Esophagus muscularis mucosa (tissue), 4 donors: Measurements from ENCODE around the gene OR13C8. TPM values are rescaled to one million over a fixed set of nuclear protein-coding genes. Genes with fewer than 3 reads are reported as not detected.

Experiments used
- DNase-seq: peaks from one replicate; pipeline ENCODE4 v3.0.0-alpha.2; 2017; ENCODE audit errors: extremely low spot score
- H3K27ac ChIP-seq, 4 donors: fragments of 200-600 bp; sonication (generic); replicated peaks in 1 of 4; 1 replicate in 3 of 4; 2 replicates in 1 of 4; pipeline ENCODE4 v1.5.1; 2016 to 2019; ENCODE audit warnings: mild to moderate bottlenecking in 1 of 4
- H3K27me3 ChIP-seq, 4 donors: fragments of 200-600 bp; sonication (generic); one replicate each; pipeline versions ENCODE4 v1.5.1 to v1.6.0; 2016 to 2019
- H3K36me3 ChIP-seq, 4 donors: fragments of 200-600 bp; sonication (generic); one replicate each; pipeline ENCODE4 v1.5.1; 2016 to 2019
- H3K4me1 ChIP-seq, 4 donors: fragments of 200-600 bp; sonication (generic); one replicate each; pipeline ENCODE4 v1.5.1; 2016 to 2019
- H3K4me3 ChIP-seq, 4 donors: fragments of 200-600 bp; sonication (generic); 1 replicate in 2 of 4; 2 replicates in 2 of 4; pipeline ENCODE4 v1.5.1; 2016 to 2019; ENCODE audit warnings: mild to moderate bottlenecking in 4 of 4, moderate library complexity in 1 of 4
- H3K9me3 ChIP-seq, 4 donors: fragments of 200-600 bp; sonication (generic); 1 replicate in 3 of 4; 2 replicates in 1 of 4; pipeline ENCODE4 v1.5.1; 2016 to 2019
- CTCF ChIP-seq, 3 experiments: fragments of 200-600 bp in 2 of 3; fragments of 450-650 bp in 1 of 3; sonication (generic) in 2 of 3; IDR thresholded peaks; one replicate each; pipeline ENCODE4 v1.5.1; 2017 to 2019; ENCODE audit warnings: antibody characterized with exemption in 3 of 3, mild to moderate bottlenecking in 2 of 3, moderate library complexity in 1 of 3
- EP300 ChIP-seq: sonication (generic); formaldehyde crosslinking; IDR thresholded peaks from one replicate; pipeline ENCODE4 v1.6.1; 2017; ENCODE audit warnings: antibody characterized with exemption
- POLR2A ChIP-seq: fragments of 450-650 bp; IDR thresholded peaks from one replicate; pipeline ENCODE4 v1.6.1; 2017; ENCODE audit warnings: antibody characterized with exemption, moderate library complexity, mild to moderate bottlenecking, low read depth
- POLR2AphosphoS5 ChIP-seq, 2 donors: sonication (generic); formaldehyde crosslinking; IDR thresholded peaks; one replicate each; pipeline ENCODE4 v1.6.1; 2017; ENCODE audit warnings: antibody characterized with exemption in 2 of 2
- WGBS: methylation state at CpG from one replicate; pipeline ENCODE4 v1.1.5; 2018; 5-methylcytosine and 5-hydroxymethylcytosine counted together
- intact Hi-C: fragments of 100-400 bp; cut with DNase I; formaldehyde crosslinking; loops from one replicate; pipeline ENCODE4 v1.15.1; 2023
- total RNA-seq, 4 donors: library from RNA; depleted of rRNA; stranded (reverse); fragments of >200 nt; gene quantifications; one replicate each; pipeline versions ENCODE4 v1.1.0 to v1.2.1, GENCODE V29; 2016

Gene OR13C8
- total RNA-seq, 4 donors from 2014 or later, result not detected

GRCh38 chr9:104572612-104573011 is 3.6 kb downstream of the OR13C8 start:
- intact Hi-C loops, result no loop called here
- Histone ChIP-seq H3K4me1 (no peaks in the 10 kb centered on the region), H3K4me3 (no peak overlapping the region), H3K36me3 (no peaks in the 10 kb centered on the region), H3K27ac (no peak overlapping the region), H3K9me3 (peaks cover 0 to 15% (median 10%) of the 10 kb centered on the region in 4 donors), H3K27me3 (no peaks in the 10 kb centered on the region)
- TF ChIP-seq POLR2A (no peak), CTCF (IDR thresholded peaks at IDR 0.05) (no peak)
- WGBS, result 70% methylated on average over 1 of the region's 1 CpG
- no peak for DNase-seq

- no peak for TF ChIP-seq POLR2A
- TF ChIP-seq POLR2AphosphoS5 (IDR thresholded peaks at IDR 0.05), result no peak
- no peak for TF ChIP-seq CTCF (IDR thresholded peaks at IDR 0.05)
- TF ChIP-seq EP300, result no peak
- intact Hi-C loops, result no loop called here
- 74% methylated on average over 2 of the region's 2 CpGs for WGBS
Observed at GRCh38 chr9:104575456-104575855, 6.5 kb downstream of the OR13C8 start.

GRCh38 chr9:104577263-104577662 is 8.3 kb downstream of the OR13C8 start:
- 84% methylated on average over 5 of the region's 5 CpGs for WGBS
- intact Hi-C loops, result no loop called here
- Histone ChIP-seq H3K27ac (no peak overlapping the region), H3K36me3 (no peaks in the 10 kb centered on the region), H3K27me3 (no peaks in the 10 kb centered on the region), H3K9me3 (peaks cover 0 to 9% (median 6%) of the 10 kb centered on the region in 4 donors), H3K4me1 (no peaks in the 10 kb centered on the region), H3K4me3 (no peak overlapping the region)
- TF ChIP-seq POLR2AphosphoS5 (IDR thresholded peaks at IDR 0.05) (no peak), POLR2A (no peak), CTCF (IDR thresholded peaks at IDR 0.05) (no peak), EP300 (no peak)
- no peak for DNase-seq

More at GRCh38 chr9:104575456-104575855, 6.5 kb downstream of the OR13C8 start:
- Histone ChIP-seq H3K4me3 (no peak overlapping the region), H3K9me3 (peaks cover 0 to 15% (median 10%) of the 10 kb centered on the region in 4 donors), H3K27me3 (no peaks in the 10 kb centered on the region), H3K27ac (no peak overlapping the region), H3K36me3 (no peaks in the 10 kb centered on the region), H3K4me1 (no peaks in the 10 kb centered on the region)
- no peak for DNase-seq

GRCh38 chr9:104580562-104580961 is 11.6 kb downstream of the OR13C8 start:
- H3K4me1 ChIP-seq, result no peaks in the 10 kb centered on the region
- TF ChIP-seq POLR2A (no peak), POLR2AphosphoS5 (IDR thresholded peaks at IDR 0.05) (no peak), CTCF (IDR thresholded peaks at IDR 0.05) (no peak)
- no peaks in the 10 kb centered on the region for H3K27me3 ChIP-seq
- H3K4me3 ChIP-seq, result no peak overlapping the region
- H3K9me3 ChIP-seq, result no peaks in the 10 kb centered on the region
- 75% methylated on average over 1 of the region's 1 CpG for WGBS
- no peak overlapping the region for H3K27ac ChIP-seq
- intact Hi-C loops, result no loop called here
- no peaks in the 10 kb centered on the region for H3K36me3 ChIP-seq
- no peak for DNase-seq

- H3K27ac ChIP-seq, result no peak overlapping the region
- 0% methylated on average over 1 of the region's 1 CpG for WGBS
- H3K27me3 ChIP-seq, result no peaks in the 10 kb centered on the region
- TF ChIP-seq POLR2A, result no peak
- TF ChIP-seq CTCF (IDR thresholded peaks at IDR 0.05), result no peak
- no peak for TF ChIP-seq EP300
- TF ChIP-seq POLR2AphosphoS5 (IDR thresholded peaks at IDR 0.05), result no peak
- intact Hi-C loops, result no loop called here
- no peaks in the 10 kb centered on the region for H3K36me3 ChIP-seq
- H3K4me3 ChIP-seq, result no peak overlapping the region
- H3K9me3 ChIP-seq, result no peaks in the 10 kb centered on the region
- no peaks in the 10 kb centered on the region for H3K4me1 ChIP-seq
- no peak for DNase-seq
Observed at GRCh38 chr9:104586496-104587180, 17.7 kb downstream of the OR13C8 start.
